SK-N-SH treated with all-trans-retinoic acid at 6 μM for 48 hours (cell line): ENCODE data around the gene LZTR1.

Experiments
- ATAC-seq: fragments of 200-7000 bp; cut with Tn5 transposase; 3 replicates; pipeline ENCODE4 v1.9.1; 2020; ENCODE audit warnings: mild to moderate bottlenecking, moderate library complexity
- ARNTL ChIP-seq: fragments of 450-650 bp; formaldehyde crosslinking; IDR thresholded peaks from 2 replicates; pipeline ENCODE4 v1.5.0; 2020; ENCODE audit warnings: low read depth, mild to moderate bottlenecking, moderate library complexity, borderline replicate concordance
- BACH2 ChIP-seq: fragments of 250-450 bp; sonication (Bioruptor Pico); IDR thresholded peaks from 2 replicates; pipeline ENCODE4 v1.9.0; 2021; ENCODE audit warnings: mild to moderate bottlenecking, borderline replicate concordance
- CSDC2 ChIP-seq: fragments of 250-450 bp; sonication (Bioruptor Pico); IDR thresholded peaks from 2 replicates; pipeline ENCODE4 v1.5.0; 2020; ENCODE audit warnings: mild to moderate bottlenecking, moderate library complexity
- ESRRG ChIP-seq: fragments of 250-450 bp; sonication (Bioruptor Pico); IDR thresholded peaks from 2 replicates; pipeline ENCODE4 v1.6.1; 2021; ENCODE audit warnings: mild to moderate bottlenecking
- GLIS3 ChIP-seq: fragments of 250-450 bp; sonication (Bioruptor Pico); IDR thresholded peaks from 2 replicates; pipeline ENCODE4 v1.5.0; 2020; ENCODE audit warnings: mild to moderate bottlenecking, moderate library complexity
- ISL1 ChIP-seq: fragments of 250-450 bp; sonication (Bioruptor Pico); IDR thresholded peaks from 2 replicates; pipeline ENCODE4 v2.1.2; 2022; ENCODE audit warnings: mild to moderate bottlenecking, moderate library complexity
- OSR1 ChIP-seq: fragments of 250-450 bp; sonication (Bioruptor Pico); IDR thresholded peaks from 2 replicates; pipeline ENCODE4 v1.8.0; 2022; ENCODE audit warnings: moderate library complexity, mild to moderate bottlenecking, inconsistent platforms
- PPARA ChIP-seq: fragments of 250-450 bp; sonication (Bioruptor Pico); IDR thresholded peaks from 2 replicates; pipeline ENCODE4 v1.5.0; 2020; ENCODE audit warnings: mild to moderate bottlenecking, borderline replicate concordance
- RARB ChIP-seq: fragments of 250-450 bp; sonication (Bioruptor Pico); IDR thresholded peaks from 2 replicates; pipeline ENCODE4 v1.8.0; 2021; ENCODE audit warnings: mild to moderate bottlenecking, moderate library complexity
- SNAI2 ChIP-seq: fragments of 250-450 bp; sonication (Bioruptor Pico); IDR thresholded peaks from 2 replicates; pipeline ENCODE4 v1.5.0; 2020; ENCODE audit warnings: mild to moderate bottlenecking, moderate library complexity
- TOX ChIP-seq: fragments of 250-450 bp; sonication (Bioruptor Pico); IDR thresholded peaks from 2 replicates; pipeline ENCODE4 v1.8.0; 2021; ENCODE audit warnings: mild to moderate bottlenecking, moderate library complexity, borderline replicate concordance
- TSHZ2 ChIP-seq: fragments of 250-450 bp; sonication (Bioruptor Pico); IDR thresholded peaks from 2 replicates; pipeline ENCODE4 v1.5.0; 2020; ENCODE audit warnings: mild to moderate bottlenecking, moderate library complexity
- ZC3H10 ChIP-seq: fragments of 250-450 bp; sonication (Bioruptor Pico); IDR thresholded peaks from 2 replicates; pipeline ENCODE4 v1.5.1; 2021; ENCODE audit warnings: mild to moderate bottlenecking, moderate library complexity
- ZFP3 ChIP-seq: fragments of 250-450 bp; sonication (Bioruptor Pico); IDR thresholded peaks from 2 replicates; pipeline ENCODE4 v1.5.0; 2020; ENCODE audit warnings: mild to moderate bottlenecking, moderate library complexity
- ZFP30 ChIP-seq: fragments of 450-650 bp; formaldehyde crosslinking; IDR thresholded peaks from 2 replicates; pipeline ENCODE4 v1.5.0; 2022; ENCODE audit warnings: mild to moderate bottlenecking, moderate library complexity
- ZNF565 ChIP-seq: fragments of 450-650 bp; formaldehyde crosslinking; conservative IDR thresholded peaks from 2 replicates; pipeline ENCODE4 v1.5.0; 2020; ENCODE audit warnings: low read depth, mild to moderate bottlenecking, moderate library complexity
- ZNF70 ChIP-seq: fragments of 450-650 bp; formaldehyde crosslinking; IDR thresholded peaks from 2 replicates; pipeline ENCODE4 v1.5.0; 2020; ENCODE audit warnings: mild to moderate bottlenecking, moderate library complexity
- ZNF8 ChIP-seq: fragments of 450-650 bp; formaldehyde crosslinking; IDR thresholded peaks from 2 replicates; pipeline ENCODE4 v1.5.0; 2020; ENCODE audit warnings: mild to moderate bottlenecking, moderate library complexity
- TF ChIP-seq, protein P1 (sequence below): fragments of 250-450 bp; sonication (Bioruptor Pico); IDR thresholded peaks from 2 replicates; pipeline ENCODE4 v1.5.1; 2021; ENCODE audit warnings: mild to moderate bottlenecking, moderate library complexity
- TF ChIP-seq, protein P2 (sequence below): fragments of 250-450 bp; sonication (Bioruptor Pico); IDR thresholded peaks from 2 replicates; pipeline ENCODE4 v1.8.0; 2021; ENCODE audit warnings: low read depth, mild to moderate bottlenecking, moderate library complexity, borderline replicate concordance
- TF ChIP-seq, protein P3 (sequence below): fragments of 250-450 bp; sonication (Bioruptor Pico); IDR thresholded peaks from 2 replicates; pipeline ENCODE4 v1.8.0; 2020; ENCODE audit warnings: mild to moderate bottlenecking, moderate library complexity, borderline replicate concordance

Gene LZTR1

GRCh38 chr22:20974336-20974955, 7.7 kb upstream of the LZTR1 start:
- TF ChIP-seq ZNF565 (CRISPR knock-in tag) (no peak), ISL1 (CRISPR knock-in tag) (no peak), ZNF8 (CRISPR knock-in tag) (no peak), ZFP3 (CRISPR knock-in tag) (no peak), ZNF70 (CRISPR knock-in tag) (no peak)
- TF ChIP-seq, protein P1, sequence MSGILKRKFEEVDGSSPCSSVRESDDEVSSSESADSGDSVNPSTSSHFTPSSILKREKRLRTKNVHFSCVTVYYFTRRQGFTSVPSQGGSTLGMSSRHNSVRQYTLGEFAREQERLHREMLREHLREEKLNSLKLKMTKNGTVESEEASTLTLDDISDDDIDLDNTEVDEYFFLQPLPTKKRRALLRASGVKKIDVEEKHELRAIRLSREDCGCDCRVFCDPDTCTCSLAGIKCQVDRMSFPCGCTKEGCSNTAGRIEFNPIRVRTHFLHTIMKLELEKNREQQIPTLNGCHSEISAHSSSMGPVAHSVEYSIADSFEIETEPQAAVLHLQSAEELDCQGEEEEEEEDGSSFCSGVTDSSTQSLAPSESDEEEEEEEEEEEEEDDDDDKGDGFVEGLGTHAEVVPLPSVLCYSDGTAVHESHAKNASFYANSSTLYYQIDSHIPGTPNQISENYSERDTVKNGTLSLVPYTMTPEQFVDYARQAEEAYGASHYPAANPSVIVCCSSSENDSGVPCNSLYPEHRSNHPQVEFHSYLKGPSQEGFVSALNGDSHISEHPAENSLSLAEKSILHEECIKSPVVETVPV, result no peak
- TF ChIP-seq, protein P2, sequence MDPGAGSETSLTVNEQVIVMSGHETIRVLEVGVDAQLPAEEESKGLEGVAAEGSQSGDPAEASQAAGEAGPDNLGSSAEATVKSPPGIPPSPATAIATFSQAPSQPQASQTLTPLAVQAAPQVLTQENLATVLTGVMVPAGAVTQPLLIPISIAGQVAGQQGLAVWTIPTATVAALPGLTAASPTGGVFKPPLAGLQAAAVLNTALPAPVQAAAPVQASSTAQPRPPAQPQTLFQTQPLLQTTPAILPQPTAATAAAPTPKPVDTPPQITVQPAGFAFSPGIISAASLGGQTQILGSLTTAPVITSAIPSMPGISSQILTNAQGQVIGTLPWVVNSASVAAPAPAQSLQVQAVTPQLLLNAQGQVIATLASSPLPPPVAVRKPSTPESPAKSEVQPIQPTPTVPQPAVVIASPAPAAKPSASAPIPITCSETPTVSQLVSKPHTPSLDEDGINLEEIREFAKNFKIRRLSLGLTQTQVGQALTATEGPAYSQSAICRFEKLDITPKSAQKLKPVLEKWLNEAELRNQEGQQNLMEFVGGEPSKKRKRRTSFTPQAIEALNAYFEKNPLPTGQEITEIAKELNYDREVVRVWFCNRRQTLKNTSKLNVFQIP, result no peak

DNA sequence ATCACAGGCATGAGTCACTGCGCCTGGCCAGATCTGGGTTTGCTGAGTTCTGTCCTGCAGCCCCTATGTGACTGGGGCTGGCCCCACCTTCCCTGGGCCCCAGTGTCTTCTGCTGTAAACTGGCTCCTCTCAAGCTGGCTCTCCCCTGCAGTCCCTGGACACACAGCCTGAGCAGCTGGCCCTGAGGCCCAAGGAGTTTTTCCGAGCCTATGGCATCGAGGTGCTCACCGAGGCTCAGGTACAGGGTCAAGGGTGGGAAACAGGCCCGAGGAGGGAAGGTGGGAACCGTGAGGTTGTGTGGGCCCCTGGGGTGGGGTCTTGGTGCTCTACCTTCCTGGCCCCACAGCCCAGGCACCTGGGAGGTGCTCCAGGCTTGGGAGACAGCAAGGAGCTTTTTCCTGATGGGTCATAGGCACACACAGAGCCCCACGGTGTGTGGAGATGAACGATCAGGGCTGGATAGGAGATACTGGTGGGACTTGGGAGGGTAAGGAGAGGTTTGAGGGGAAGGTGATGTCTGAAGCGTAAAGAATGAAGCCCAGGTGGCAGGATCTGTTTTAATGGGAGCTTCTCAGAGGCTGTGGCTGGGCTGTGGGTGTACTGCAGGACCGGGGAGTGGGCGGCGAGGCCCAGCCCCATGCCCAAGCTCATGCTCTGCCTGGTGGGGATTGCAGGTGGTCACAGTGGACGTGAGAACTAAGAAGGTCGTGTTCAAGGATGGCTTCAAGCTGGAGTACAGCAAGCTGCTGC, 6.4 kb upstream of the LZTR1 start:
- ATAC-seq, result no peak
- TF ChIP-seq ISL1 (CRISPR knock-in tag), result no peak
- TF ChIP-seq ARNTL (CRISPR knock-in tag), result no peak
- TF ChIP-seq ZFP30 (CRISPR knock-in tag), result no peak
- TF ChIP-seq ZC3H10 (CRISPR knock-in tag), result no peak
- TF ChIP-seq SNAI2, result no peak
- TF ChIP-seq PPARA (CRISPR knock-in tag), result no peak
- no peak for TF ChIP-seq RARB (CRISPR knock-in tag)
- no peak for TF ChIP-seq GLIS3 (CRISPR knock-in tag)
- no peak for TF ChIP-seq ZFP3 (CRISPR knock-in tag)
- TF ChIP-seq, protein P1, result no peak
- TF ChIP-seq, protein P3, sequence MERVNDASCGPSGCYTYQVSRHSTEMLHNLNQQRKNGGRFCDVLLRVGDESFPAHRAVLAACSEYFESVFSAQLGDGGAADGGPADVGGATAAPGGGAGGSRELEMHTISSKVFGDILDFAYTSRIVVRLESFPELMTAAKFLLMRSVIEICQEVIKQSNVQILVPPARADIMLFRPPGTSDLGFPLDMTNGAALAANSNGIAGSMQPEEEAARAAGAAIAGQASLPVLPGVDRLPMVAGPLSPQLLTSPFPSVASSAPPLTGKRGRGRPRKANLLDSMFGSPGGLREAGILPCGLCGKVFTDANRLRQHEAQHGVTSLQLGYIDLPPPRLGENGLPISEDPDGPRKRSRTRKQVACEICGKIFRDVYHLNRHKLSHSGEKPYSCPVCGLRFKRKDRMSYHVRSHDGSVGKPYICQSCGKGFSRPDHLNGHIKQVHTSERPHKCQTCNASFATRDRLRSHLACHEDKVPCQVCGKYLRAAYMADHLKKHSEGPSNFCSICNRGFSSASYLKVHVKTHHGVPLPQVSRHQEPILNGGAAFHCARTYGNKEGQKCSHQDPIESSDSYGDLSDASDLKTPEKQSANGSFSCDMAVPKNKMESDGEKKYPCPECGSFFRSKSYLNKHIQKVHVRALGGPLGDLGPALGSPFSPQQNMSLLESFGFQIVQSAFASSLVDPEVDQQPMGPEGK (CRISPR knock-in tag), result no peak
- TF ChIP-seq ESRRG (CRISPR knock-in tag), result no peak
- TF ChIP-seq OSR1 (CRISPR knock-in tag), result no peak
- TF ChIP-seq CSDC2 (CRISPR knock-in tag), result no peak
- no peak for TF ChIP-seq TOX (CRISPR knock-in tag)
- TF ChIP-seq BACH2 (CRISPR knock-in tag), result no peak

More at GRCh38 chr22:20974336-20974955, 7.7 kb upstream of the LZTR1 start:
- no peak for ATAC-seq

GRCh38 chr22:20976291-20976877, 5.7 kb upstream of the LZTR1 start:
- ATAC-seq, result no peak
- no peak for TF ChIP-seq RARB (CRISPR knock-in tag)
- no peak for TF ChIP-seq ARNTL (CRISPR knock-in tag)
- no peak for TF ChIP-seq ZFP30 (CRISPR knock-in tag)
- no peak for TF ChIP-seq CSDC2 (CRISPR knock-in tag)
- no peak for TF ChIP-seq PPARA (CRISPR knock-in tag)
- TF ChIP-seq TSHZ2 (CRISPR knock-in tag), result no peak
- TF ChIP-seq ZFP3 (CRISPR knock-in tag), result no peak
- TF ChIP-seq OSR1 (CRISPR knock-in tag), result no peak
- TF ChIP-seq, protein P2, result no peak
- TF ChIP-seq ESRRG (CRISPR knock-in tag), result no peak
- TF ChIP-seq, protein P3 (CRISPR knock-in tag), result no peak
- no peak for TF ChIP-seq ZC3H10 (CRISPR knock-in tag)
- no peak for TF ChIP-seq ZNF565 (CRISPR knock-in tag)
- TF ChIP-seq ZNF70 (CRISPR knock-in tag), result no peak
- no peak for TF ChIP-seq BACH2 (CRISPR knock-in tag)
- no peak for TF ChIP-seq GLIS3 (CRISPR knock-in tag)
- no peak for TF ChIP-seq ISL1 (CRISPR knock-in tag)
